A549 treated with Mapracorat at 1 μM for 4 hours (cell line): ENCODE results near the gene VWA5A. TPM values are rescaled to one million over a fixed set of nuclear protein-coding genes. Genes with fewer than 3 reads are reported as not detected.

Experiments
- total RNA-seq: library from RNA; stranded (reverse); fragments of 200-300 nt; extraction: Qiagen RNA extraction; gene quantifications from 5 replicates; pipeline ENCODE4 v1.2.3, GENCODE V29; 2022

VWA5A gene, protein sequence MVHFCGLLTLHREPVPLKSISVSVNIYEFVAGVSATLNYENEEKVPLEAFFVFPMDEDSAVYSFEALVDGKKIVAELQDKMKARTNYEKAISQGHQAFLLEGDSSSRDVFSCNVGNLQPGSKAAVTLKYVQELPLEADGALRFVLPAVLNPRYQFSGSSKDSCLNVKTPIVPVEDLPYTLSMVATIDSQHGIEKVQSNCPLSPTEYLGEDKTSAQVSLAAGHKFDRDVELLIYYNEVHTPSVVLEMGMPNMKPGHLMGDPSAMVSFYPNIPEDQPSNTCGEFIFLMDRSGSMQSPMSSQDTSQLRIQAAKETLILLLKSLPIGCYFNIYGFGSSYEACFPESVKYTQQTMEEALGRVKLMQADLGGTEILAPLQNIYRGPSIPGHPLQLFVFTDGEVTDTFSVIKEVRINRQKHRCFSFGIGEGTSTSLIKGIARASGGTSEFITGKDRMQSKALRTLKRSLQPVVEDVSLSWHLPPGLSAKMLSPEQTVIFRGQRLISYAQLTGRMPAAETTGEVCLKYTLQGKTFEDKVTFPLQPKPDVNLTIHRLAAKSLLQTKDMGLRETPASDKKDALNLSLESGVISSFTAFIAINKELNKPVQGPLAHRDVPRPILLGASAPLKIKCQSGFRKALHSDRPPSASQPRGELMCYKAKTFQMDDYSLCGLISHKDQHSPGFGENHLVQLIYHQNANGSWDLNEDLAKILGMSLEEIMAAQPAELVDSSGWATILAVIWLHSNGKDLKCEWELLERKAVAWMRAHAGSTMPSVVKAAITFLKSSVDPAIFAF
- 0.16 to 0.36 TPM (median 0.28 TPM) in 5 replicates for total RNA-seq

DNA sequence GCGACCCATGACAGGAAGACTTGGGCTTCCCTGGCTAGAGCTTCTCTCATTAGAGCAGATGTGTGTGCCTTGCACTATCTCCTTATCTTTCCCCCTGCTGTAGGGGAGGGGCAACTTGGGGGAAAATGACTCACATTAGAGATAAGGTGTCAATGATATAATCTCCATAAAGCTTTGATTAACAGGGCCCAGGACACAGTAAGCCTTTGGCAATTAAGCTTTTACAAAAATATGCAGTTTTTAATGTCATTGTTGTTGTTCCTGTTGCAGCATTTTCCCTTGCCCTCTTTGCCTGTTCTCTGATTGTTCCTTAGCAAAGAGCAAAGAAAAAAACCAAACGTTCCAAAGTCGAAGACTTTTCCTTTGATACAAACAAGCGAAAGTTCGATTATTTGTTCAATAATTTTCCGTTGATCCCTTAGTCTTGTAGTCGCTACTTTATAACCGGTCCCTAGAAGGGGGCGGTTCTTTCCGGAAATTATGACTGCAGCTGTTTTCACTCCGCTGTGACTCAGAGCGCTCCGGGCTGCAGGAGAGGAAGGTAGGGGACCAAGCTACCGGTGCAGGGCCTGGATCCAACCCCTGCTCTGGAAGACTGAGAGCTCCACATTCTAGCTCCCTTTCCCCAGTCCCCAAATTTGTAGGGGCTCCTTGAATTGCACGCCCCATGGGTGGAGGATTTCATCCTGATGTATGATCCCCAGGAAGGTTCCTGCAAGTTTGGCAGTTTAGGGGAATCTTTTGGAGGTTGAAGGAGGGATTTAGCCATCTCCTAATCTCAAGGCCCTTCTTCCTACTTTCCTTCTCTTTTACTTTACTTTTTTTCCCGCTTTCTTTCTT, at the start of gene VWA5A:
Gene VWA5A, plus strand, starts transcription at position 509 of the 840 bp plus-strand sequence. CDS start 2,062 bp downstream, outside the sequence.

GRCh38 chr11:124183068-124183467, 67.8 kb downstream of the VWA5A start, which contains the start of gene OR10D3:
Gene OR10D3, plus strand, starts transcription at chr11:124183345. Its CDS starts 1,925 bp downstream, at chr11:124185270.

Other genes starting within 250 kb of the VWA5A start
- not detected in 5 replicates for gene TMEM225, start 229.8 kb upstream of the VWA5A start, total RNA-seq
- gene OR8D4, start 213.3 kb upstream of the VWA5A start, total RNA-seq = not detected in 5 replicates
- not detected in 5 replicates for gene OR4D5, start 175.8 kb upstream of the VWA5A start, total RNA-seq
- not detected in 5 replicates for gene OR6T1, start 171.6 kb upstream of the VWA5A start, total RNA-seq
- gene OR10S1, start 137.7 kb upstream of the VWA5A start, total RNA-seq = not detected in 5 replicates
- gene OR10G6, start 120.3 kb upstream of the VWA5A start, total RNA-seq = not detected in 5 replicates
- not detected in 5 replicates for gene OR10G4, start 102.5 kb upstream of the VWA5A start, total RNA-seq
- gene OR10G9, start 92.4 kb upstream of the VWA5A start, total RNA-seq = not detected in 5 replicates
- not detected in 5 replicates for gene OR10G8, start 88.7 kb upstream of the VWA5A start, total RNA-seq
- gene OR10G7, start 74.1 kb upstream of the VWA5A start, total RNA-seq = not detected in 5 replicates
- not detected in 5 replicates for gene OR10D3, start 67.9 kb downstream of the VWA5A start, total RNA-seq
- gene OR8G1, start 125.6 kb downstream of the VWA5A start, total RNA-seq = not detected in 5 replicates
- gene OR8G5, start 140.9 kb downstream of the VWA5A start, total RNA-seq = not detected in 5 replicates
- not detected in 5 replicates for gene OR8D1, start 198.5 kb downstream of the VWA5A start, total RNA-seq
- gene OR8D2, start 204.7 kb downstream of the VWA5A start, total RNA-seq = not detected in 5 replicates